HepG2 (cell line): Measurements from ENCODE around the gene C11orf24.

Source experiments
- TAF15 ChIP-seq: fragments of 200-400 bp; formaldehyde crosslinking; IDR thresholded peaks from one replicate; pipeline ENCODE4 v1.6.1; 2018; ENCODE audit warnings: mild to moderate bottlenecking, low read depth, low read length; ENCODE audit not compliant: poor library complexity, severe bottlenecking
- ZBTB42 ChIP-seq: sonication (generic); formaldehyde crosslinking; IDR thresholded peaks from 2 replicates; pipeline ENCODE4 v1.5.0; 2020; ENCODE audit warnings: mild to moderate bottlenecking, missing genetic modification reagents
- ZNF10 ChIP-seq: sonication (generic); formaldehyde crosslinking; IDR thresholded peaks from 2 replicates; pipeline ENCODE4 v1.4.0; 2020; ENCODE audit warnings: mild to moderate bottlenecking, low read depth, missing genetic modification reagents, borderline replicate concordance
- ZNF788 ChIP-seq: sonication (generic); formaldehyde crosslinking; IDR thresholded peaks from 2 replicates; pipeline ENCODE4 v1.5.0; 2020; ENCODE audit warnings: mild to moderate bottlenecking, missing genetic modification reagents, borderline replicate concordance

DNA sequence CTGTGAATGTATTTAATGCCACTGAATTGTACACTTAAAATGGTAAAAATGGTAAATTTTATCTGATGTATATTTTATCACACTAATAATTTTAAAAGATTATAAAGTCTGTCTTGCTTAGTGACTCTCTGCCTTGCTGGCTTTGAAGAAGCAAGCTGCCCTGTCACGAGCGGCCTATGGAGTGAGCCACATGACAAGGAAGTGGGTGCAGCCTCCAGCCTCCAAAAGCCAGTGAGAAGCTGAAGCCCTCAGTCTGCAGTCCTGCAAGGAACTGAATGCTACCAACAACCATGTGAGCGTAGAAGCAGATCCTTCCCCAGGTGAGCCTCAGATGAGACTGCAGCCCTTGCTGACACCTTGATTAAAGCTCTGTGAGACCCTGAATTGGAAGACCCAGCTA lies 20.0 kb downstream of the C11orf24 start:
- TF ChIP-seq ZNF788 (CRISPR knock-in tag) (no peak), ZNF10 (no peak), TAF15 (no peak), ZBTB42 (CRISPR knock-in tag) (no peak)
